Activated CD4-positive, alpha-beta T cell treated with anti-CD3 and anti-CD28 coated beads for 48 hours (primary cell): ENCODE data around the gene SGPP1.
"Not testable (repeated sequence)": the region's sequence is repeated elsewhere in the genome, so short reads cannot be mapped to it uniquely, and the experiment has no call there.

Experiments
- DNase-seq: peaks from one replicate; pipeline ENCODE4 v3.0.0-alpha.2; 2020

SGPP1 gene

GRCh38 chr14:63725786-63726460 lies 1.9 kb downstream of the SGPP1 start:
- no peak for DNase-seq

- no peak for DNase-seq
Measured at GRCh38 chr14:63717702-63718101, 10.2 kb downstream of the SGPP1 start.

DNA sequence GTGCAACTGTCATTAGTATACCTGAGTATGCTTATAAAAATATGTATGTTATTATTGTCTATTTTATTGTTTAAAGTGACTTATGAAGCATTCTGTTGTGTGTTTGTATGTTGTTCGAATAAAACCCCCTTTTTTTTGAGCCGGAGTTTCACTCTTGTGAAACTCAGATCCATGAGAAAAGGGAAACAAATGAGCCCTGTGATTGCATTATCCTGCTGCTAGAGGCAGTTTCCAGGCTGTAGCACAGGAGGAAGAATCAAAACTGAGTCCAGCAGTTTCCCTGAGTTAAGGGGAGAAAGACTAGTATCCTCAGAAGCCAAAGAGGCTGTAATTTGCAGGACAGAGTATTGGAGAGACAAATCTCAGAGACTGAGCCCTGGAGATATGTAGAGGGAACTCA lies 12.5 kb downstream of the SGPP1 start:
- DNase-seq = no peak

DNA sequence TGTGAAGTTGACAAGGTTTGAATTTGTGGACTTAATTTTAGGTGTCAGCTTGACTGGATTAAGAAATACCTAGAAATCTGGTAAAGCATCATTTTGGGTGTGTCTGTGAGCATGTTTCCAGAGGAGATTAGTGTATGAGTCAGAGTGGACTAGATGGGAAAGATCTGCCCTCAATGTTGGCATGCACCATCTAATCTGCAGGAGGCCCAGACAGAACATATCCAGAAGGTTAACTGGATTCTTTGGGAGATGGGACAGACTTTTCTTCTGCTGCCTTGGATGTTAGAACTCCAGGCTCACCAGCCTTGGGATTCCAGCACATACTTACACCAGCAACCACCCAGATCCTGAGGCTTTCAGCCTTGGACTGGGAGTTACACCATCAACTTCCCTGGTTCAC lies 14.1 kb downstream of the SGPP1 start:
- DNase-seq = no peak

- DNase-seq = no peak
Measured at GRCh38 chr14:63713058-63713457, 14.8 kb downstream of the SGPP1 start.

GRCh38 chr14:63712123-63712522 lies 15.7 kb downstream of the SGPP1 start:
- DNase-seq = no peak

DNA sequence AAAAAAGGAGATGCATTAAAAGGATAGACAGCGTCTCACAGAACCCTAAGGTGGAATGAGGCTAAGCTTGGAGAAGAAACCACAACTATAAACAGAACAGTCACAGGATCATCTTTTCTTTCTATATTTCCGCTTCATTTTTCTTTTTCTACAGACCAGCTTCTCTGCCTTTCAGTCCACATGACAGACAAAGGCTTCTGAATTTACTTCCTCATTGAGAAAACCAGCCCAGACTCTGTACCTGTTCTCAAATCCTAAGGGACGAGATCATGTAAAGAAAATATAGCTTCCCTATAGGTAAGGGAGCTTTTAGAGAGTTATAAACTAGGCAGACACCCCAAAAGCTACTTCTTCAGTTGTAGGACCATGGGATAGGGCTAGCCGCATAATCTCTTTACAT lies 17.4 kb downstream of the SGPP1 start:
- DNase-seq = no peak

DNA sequence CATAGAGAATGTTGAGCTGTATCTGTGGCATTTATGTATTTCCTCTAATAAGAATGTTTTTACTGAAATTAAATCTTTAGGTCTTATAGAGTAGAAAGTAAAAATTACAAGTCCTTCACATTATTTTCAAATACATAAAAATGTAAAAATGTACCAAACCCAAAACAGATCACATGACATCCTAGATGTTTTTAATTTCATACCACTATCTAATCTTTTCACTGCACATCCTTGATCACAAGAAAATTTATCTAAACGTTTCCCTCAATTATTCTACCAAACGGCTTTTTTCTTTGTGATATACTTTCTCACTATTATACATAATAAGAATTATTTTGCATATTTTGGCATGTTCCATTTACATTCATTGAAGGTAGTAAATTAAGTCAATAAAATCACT lies 18.3 kb downstream of the SGPP1 start:
- no peak for DNase-seq

GRCh38 chr14:63707216-63707615 lies 20.6 kb downstream of the SGPP1 start:
- no peak for DNase-seq

DNA sequence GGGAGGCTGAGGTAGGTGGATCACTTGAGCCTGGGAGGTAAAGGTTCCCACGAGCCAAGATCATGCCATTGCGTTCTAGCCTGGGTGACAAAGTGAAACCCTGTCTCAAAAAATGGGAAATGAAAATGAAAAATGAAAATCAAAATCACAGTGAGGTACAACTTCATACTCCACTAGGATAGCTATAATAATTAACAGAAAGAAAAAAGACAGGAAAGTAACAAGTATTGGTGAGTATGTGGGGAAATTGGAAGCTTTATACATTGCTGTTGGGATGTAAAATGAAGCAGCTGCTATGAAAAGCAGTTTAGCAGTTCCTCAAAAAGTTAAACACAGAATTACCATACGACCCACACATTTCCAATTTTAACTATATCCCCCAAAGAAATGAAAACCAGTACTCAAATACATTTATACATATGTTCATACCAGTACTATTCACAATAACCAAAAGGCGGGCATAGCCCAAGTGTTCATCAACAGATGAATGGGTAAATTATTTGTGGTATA lies 22.2 kb downstream of the SGPP1 start:
- DNase-seq = no peak

DNA sequence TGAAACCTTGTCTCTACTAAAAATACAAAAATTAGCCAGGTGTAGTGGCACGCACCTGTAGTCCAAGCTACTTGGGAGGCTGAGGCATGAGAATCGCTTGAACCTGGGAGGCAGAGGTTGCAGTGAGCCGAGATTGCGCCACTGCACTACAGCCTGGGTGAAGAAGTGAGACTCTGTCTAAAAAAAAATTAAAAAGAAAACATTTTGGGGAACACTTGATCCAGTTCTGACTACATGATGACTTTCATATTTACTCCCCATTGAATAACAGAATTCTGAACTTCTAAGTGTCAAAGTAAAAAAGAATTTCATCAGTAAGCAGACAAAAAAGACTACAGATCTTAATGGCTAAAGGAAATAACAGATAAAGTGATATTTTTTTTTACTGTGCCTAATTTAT lies 25.3 kb downstream of the SGPP1 start:
- DNase-seq = not testable (repeated sequence)

DNA sequence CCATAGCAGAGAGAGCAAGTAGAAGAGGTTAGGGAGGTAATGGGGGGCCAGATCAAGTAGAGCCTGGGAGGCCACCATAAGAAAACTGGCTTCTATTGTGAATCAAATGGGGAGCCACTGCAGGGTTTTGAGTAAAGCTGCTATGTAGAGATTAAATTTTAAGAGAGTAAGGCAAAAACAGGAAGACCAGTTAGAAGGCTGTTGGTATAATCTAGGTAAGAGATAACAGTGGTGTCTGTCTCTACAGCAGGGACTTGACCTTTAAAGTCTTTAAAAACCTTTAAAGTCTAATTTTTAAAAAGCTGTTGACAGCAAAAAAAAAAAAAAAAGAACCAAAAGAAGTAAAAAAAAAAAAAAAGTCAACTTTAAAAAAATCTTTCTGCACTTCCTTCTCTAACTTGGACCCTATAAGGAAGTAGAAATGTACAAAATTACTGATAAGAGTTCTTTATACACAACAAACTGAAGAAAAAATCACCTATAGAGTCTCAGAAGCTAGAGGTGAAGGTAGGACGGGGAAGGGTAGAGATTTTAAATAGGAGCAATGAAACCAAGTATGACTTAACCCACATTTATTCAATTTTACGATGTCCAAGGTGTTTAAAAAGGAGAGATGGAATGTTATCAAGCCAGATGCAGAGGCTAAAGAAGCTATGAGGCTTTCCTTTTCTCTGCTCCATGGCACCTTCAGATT lies 26.1 kb downstream of the SGPP1 start:
- no peak for DNase-seq

DNA sequence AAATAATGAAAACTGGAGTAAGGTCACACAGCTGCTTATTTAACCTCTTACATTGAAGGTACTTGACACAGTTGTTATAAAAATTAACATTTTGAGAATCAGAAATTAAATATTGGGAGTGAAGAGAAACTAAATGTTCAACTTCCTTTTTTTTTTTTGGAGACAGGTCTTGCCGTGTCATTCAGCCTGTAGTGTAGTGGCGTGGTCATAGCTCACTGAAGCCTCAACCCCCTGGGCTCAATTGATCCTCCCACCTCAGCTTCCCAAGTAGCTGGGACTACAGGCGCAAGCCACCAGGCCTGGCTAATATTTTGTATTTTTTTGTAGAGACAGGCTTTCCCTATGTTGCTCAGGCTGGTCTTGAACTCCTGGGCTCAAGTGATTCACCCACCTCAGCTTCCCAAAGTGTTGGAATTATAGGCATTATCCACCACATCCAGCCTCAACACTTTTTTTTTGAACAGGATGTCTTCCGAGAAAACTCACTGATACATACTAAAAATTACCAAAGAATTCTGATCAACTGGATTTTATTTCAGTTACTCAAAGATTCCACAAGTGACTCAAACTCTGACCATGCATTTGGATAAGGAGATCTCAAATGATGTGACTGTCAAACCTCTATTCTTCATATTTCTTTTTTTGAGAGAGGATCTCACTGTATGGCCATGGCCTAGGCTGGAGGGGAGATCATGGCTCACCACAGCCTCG lies 35.4 kb downstream of the SGPP1 start:
- no peak for DNase-seq

DNA sequence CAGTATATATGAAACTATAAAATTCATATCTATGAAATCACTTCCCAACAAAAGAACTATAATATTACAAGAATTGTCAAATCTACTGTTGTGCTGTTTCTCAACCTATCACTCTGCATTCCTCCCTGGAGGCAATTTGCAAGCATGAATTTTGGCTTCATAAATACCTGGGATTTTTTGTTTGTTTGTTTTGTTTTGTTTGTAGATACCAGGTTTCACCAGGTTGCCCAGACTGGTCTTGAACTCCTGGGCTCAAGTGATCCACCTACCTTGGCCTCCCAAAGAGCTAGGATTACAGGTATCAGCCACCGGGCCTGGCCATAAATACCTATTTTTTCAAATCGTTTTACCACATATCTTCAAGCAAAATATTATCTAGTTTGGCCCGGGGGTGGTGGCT lies 38.7 kb downstream of the SGPP1 start:
- DNase-seq = no peak

- DNase-seq = no peak
Measured at GRCh38 chr14:63686926-63687325, 40.9 kb downstream of the SGPP1 start.

DNA sequence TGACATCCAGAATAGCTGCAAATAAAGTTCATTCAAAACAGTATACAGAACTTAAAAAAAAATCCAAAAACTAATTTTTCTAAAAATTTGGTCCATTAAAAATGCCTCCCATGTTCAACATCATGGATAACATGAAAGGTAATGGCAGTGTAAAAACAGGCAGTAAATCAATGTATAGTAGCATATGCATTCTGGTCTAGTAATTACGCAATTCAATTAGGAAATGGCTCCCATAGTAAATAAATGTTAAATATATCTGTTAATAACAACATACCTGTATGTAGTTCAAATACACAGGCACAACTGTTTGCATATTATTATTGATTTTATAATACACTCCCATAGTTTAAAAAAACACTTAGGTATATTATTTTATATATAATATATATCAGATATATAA lies 42.5 kb downstream of the SGPP1 start:
- no peak for DNase-seq

DNA sequence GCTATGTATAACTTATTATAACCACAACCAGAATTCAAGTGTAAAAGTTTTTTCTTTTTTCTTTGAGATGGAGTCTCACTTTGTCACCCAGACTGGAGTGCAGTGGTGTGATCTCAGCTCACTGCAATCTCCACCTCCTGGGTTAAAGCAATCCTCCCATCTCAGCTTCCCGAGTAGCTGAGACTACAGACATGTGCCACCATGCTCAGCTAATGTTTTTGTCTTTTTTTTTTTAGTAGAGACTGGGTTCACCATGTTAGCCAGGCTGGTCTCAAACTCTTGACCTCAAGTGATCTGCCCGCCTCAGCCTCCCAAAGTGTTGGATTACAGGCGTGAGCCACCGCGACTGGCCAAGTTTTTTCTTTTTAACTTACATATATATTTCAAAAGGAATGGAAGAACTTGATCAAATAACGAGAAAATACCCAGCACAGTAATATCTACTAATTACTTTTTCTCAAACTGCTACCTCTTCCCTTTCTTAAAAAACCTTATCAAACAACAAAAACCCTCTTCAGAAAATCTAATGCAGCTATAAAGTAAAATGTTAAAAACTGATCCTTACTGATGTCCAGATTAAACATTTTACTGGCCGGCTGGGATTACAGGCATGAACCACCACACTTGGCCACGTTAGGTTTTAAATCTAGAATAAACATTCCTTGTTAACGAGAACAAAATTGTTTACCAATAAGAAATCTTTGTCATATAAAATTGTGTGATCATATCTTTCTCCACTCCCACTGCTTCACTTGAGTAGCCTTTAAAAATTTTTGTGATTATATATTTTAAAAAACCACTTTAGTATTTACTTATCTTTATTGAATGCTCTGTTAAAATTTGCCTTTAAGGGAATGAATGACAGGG lies 44.9 kb downstream of the SGPP1 start:
- DNase-seq = no peak

DNA sequence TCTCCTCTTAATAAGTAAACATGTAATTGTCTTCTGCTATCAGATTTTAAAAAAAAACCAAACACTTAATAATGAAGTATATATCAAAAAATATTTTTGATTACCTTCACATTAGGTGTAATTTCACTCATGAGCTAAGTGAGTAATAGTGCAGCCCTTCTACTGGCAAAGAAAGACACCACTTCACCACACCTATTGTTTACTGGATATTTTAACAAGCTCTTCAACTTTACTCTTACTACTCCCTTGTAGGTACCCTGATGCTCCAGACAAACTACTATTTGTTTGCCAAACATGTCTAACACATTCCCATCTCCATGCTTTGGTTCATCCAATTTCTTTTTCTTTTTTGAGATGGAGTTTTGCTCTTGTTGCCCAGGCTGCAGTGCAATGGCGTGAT lies 49.3 kb downstream of the SGPP1 start:
- DNase-seq = no peak

GRCh38 chr14:63677891-63678379 lies 49.9 kb downstream of the SGPP1 start:
- DNase-seq = no peak

DNA sequence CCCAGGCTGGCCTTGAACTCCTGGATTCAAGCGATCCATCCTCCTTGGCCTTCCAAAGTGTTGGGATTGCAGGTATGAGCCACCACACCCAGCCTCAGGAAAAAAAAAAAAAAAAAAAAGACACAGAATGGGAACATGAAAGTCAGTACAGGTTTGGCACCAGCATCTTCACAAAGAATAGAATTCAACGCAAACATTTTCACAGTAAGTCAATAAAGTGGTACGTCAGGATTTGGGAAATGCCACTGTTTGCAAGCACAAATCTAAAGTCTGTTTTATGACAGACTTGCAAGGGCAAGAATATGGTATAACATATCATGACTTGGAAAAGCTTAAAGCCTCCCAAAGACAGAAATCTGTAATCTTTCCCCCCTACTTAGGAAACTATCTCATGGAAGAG lies 51.2 kb downstream of the SGPP1 start:
- no peak for DNase-seq

DNA sequence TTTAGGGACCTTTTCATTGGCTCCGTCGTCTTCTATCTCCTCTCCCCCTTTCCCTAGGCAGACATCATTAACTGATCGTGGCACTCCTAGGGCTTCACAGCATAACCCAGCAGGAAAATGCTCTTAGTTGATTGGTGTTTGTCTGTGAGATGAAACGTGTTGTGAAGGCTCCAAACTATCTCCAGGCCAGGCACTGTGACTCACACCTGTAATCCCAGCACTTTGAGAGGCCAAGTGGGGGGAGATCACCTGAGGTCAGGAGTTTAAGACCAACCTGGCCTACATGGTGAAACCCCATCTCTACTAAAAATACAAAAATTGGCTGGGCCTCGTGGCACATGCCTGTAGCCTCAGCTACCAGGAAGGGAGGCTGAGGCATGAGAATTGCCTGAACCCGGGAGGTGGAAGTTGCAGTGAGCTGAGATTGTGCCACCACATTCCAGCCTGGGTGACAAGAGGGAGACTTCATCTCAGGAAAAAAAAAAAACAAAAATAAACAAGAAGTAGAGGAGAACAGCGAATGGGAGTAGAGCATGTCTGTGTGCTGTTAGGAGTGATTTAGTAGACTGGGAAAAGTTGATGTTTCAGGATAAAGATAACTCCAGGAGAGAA lies 53.9 kb downstream of the SGPP1 start:
- no peak for DNase-seq

DNA sequence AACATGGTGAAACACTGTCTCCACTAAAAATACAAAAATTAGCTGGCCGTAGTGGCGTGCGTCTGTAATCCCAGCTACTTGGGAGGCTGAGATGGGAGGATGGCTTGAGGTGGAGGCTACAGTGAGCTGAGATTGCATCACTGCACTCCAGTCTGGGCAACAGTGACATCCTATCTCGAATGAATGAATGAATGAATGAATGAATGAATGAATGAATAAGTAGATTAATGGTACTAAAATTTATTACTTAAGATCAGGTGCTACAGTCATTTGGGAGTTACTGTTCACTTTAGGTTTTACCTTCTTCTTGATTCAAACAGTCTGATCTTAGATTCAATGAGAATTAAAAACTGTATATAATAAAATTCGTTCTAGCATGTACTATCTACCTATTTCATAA lies 54.6 kb downstream of the SGPP1 start:
- DNase-seq = no peak
